ENCODE measurements around the gene KCNJ13.

GRCh38 chr2:232757905-232758304 lies 18.5 kb downstream of the KCNJ13 start:
- TF ChIP-seq, protein P1, sequence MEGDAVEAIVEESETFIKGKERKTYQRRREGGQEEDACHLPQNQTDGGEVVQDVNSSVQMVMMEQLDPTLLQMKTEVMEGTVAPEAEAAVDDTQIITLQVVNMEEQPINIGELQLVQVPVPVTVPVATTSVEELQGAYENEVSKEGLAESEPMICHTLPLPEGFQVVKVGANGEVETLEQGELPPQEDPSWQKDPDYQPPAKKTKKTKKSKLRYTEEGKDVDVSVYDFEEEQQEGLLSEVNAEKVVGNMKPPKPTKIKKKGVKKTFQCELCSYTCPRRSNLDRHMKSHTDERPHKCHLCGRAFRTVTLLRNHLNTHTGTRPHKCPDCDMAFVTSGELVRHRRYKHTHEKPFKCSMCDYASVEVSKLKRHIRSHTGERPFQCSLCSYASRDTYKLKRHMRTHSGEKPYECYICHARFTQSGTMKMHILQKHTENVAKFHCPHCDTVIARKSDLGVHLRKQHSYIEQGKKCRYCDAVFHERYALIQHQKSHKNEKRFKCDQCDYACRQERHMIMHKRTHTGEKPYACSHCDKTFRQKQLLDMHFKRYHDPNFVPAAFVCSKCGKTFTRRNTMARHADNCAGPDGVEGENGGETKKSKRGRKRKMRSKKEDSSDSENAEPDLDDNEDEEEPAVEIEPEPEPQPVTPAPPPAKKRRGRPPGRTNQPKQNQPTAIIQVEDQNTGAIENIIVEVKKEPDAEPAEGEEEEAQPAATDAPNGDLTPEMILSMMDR (IDR thresholded peaks at IDR 0.05; ENCODE audit: low read depth, low read length, missing input control), result no peak
- TF ChIP-seq GABPA (IDR thresholded peaks at IDR 0.05 in 1 of 2, conservative IDR thresholded peaks at IDR 0.05 in 1 of 2), result no peak
- TF ChIP-seq ZBTB33 (IDR thresholded peaks at IDR 0.05), result no peak
- TF ChIP-seq, protein P2, sequence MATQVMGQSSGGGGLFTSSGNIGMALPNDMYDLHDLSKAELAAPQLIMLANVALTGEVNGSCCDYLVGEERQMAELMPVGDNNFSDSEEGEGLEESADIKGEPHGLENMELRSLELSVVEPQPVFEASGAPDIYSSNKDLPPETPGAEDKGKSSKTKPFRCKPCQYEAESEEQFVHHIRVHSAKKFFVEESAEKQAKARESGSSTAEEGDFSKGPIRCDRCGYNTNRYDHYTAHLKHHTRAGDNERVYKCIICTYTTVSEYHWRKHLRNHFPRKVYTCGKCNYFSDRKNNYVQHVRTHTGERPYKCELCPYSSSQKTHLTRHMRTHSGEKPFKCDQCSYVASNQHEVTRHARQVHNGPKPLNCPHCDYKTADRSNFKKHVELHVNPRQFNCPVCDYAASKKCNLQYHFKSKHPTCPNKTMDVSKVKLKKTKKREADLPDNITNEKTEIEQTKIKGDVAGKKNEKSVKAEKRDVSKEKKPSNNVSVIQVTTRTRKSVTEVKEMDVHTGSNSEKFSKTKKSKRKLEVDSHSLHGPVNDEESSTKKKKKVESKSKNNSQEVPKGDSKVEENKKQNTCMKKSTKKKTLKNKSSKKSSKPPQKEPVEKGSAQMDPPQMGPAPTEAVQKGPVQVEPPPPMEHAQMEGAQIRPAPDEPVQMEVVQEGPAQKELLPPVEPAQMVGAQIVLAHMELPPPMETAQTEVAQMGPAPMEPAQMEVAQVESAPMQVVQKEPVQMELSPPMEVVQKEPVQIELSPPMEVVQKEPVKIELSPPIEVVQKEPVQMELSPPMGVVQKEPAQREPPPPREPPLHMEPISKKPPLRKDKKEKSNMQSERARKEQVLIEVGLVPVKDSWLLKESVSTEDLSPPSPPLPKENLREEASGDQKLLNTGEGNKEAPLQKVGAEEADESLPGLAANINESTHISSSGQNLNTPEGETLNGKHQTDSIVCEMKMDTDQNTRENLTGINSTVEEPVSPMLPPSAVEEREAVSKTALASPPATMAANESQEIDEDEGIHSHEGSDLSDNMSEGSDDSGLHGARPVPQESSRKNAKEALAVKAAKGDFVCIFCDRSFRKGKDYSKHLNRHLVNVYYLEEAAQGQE (IDR thresholded peaks at IDR 0.05), result no peak
- TF ChIP-seq RAD21 (IDR thresholded peaks at IDR 0.05), result no peak
- TF ChIP-seq NR2F2 (IDR thresholded peaks at IDR 0.05), result no peak
